GM12873 (cell line): ENCODE results near the gene ERBB4.

ENCODE experiments used
- TF ChIP-seq, protein P1 (sequence below): IDR thresholded peaks from 2 replicates; pipeline ENCODE4 v1.5.1; 2012; ENCODE audit warnings: low read depth, mild to moderate bottlenecking, moderate library complexity, low read length, control low read depth; ENCODE audit not compliant: insufficient read depth; ENCODE audit errors: missing control alignments

ERBB4 gene

DNA sequence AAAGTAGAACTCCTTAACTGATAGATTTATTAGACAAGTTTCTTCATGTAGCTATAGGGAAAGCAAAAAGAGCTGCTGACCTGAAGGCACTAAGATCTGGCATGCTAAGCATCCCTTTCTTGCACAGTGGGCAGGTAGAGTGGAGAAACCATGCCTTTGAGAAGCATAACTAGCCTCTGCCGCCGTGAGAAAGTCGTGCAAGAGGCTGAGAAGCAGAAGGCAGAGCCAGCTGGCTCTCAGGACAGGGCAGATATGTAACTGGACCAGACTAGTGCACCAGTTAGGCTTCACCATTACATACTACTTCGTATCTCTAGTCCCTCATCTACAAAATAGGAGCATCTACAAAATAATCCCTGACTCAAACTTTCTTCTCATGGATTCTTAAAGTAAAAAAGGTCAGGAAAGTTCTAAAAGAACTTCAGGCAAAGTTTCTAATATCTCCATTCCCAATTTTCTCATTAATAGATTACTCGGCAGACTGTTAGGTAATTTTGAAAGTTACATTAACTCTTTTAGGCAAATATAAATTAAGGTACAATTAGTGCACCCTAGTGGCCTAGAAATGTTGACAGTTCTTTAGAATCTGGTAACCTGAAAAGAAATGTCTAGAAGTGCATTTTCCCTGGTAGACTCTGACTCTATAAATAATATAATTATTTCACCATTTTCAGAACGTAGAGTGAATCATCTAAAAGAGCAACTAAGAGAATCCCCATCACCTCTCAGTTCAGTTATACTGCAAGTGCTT lies 10.3 kb downstream of the ERBB4 start:
- TF ChIP-seq, protein P1, sequence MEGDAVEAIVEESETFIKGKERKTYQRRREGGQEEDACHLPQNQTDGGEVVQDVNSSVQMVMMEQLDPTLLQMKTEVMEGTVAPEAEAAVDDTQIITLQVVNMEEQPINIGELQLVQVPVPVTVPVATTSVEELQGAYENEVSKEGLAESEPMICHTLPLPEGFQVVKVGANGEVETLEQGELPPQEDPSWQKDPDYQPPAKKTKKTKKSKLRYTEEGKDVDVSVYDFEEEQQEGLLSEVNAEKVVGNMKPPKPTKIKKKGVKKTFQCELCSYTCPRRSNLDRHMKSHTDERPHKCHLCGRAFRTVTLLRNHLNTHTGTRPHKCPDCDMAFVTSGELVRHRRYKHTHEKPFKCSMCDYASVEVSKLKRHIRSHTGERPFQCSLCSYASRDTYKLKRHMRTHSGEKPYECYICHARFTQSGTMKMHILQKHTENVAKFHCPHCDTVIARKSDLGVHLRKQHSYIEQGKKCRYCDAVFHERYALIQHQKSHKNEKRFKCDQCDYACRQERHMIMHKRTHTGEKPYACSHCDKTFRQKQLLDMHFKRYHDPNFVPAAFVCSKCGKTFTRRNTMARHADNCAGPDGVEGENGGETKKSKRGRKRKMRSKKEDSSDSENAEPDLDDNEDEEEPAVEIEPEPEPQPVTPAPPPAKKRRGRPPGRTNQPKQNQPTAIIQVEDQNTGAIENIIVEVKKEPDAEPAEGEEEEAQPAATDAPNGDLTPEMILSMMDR, result no peak

DNA sequence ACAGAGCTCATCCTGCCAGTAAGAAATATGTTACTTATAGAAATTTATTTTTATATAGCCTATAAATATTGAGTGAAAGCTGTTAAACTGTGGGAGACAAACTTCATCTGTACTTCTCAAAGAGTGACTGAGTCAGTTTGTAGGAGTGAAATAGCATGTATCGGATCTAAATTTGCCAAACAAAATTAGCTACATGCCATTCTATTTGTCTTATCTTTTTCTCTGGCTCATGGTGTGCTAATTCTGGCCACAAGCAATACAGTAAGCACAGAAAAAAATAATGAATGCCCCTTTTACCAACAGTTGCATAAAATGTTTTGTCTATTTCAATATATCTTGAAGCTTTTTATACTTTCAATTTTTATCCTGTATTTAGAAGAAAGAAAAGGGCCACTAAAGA lies 12.5 kb downstream of the ERBB4 start:
- TF ChIP-seq, protein P1, result no peak

DNA sequence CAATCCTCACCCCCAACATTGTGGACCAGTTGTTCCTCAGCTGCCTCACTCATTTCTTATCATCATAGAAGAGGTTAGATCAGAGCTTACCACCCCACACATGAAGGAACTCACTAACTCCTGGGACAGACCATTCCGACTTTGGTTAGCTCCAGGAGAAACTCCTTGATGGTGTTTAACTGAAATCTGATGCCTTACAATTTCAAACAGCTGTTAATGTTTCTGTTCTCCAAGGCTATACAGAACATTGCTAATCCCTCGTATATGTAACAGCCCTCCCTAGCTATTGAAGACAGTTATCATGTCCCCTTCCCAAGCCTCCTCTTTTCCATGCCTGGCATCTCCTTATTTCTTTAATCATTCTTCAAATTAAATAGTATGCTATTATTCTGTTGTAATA lies 14.8 kb downstream of the ERBB4 start:
- TF ChIP-seq, protein P1, result no peak

DNA sequence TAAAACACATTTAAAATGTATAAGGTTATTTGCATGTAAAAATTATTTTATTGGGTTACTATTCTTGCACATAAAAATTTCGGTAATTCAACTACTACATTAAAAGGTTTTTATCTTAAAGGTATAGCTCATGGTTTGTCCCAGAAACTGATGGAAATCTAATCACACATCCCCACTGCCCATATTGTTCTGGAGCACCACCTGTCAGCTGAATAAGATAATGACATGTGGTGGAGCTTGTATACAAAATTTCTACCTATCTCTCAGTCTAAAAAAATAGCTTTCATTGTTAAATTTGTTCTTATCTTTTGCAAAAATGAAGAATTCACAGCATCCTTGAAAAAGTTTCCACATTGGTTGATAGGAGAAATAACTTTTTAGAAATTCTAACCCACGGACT lies 18.3 kb downstream of the ERBB4 start:
- TF ChIP-seq, protein P1, result no peak

DNA sequence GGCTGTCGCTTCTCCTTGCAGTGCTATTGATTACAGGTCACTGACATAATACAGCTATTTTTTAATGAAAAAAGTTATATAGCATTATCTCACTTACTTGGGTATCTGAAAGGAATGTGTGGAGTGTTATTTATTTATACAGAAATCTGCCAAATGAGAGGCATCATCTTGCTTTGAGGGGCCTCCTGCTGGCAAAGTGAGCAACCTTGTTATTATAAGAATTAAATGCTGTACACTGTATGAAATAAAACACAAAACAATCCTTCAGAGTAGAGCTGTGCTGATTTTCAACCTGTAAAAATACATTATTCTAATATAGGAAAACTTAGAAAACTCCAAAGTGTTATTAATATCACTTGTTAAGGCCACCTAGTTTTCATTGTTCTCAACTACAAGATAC lies 20.9 kb downstream of the ERBB4 start:
- TF ChIP-seq, protein P1, result no peak

DNA sequence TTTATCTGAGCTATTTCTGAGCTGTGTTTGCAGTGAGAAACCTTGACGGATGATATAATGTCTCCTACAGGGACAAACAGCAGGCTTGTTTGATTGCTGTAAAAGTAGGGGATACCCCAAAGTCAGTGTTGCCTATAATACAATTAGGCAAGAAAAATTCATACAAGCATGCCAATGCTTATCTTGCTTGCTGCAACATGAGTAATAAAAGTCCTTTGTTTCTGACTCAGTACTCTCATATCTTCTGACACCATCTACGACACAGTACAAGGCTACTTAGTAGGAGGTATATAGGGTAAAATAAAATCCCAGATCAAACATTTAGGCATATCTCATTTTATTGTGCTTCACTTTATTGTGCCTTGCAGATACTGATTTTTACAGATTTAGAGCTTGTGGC lies 33.0 kb downstream of the ERBB4 start:
- TF ChIP-seq, protein P1, result no peak

DNA sequence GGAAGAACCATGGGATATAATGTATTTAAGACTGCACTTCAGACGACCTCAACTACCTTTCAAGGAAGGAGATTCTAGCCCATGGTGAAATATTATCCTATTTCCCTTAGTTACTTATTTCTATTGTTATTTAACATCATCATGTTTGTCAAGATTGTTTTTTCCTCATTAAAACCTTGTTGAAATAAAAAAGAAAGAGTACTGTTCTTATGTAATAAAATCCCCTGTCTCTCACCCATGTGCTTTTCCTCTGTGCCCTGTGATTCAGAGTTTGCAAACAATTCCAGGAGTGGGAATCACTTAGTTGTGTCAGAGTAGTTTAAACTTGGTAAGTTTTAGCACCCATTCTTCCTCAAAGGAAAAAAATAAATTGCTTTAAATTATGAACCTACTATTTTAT lies 43.6 kb downstream of the ERBB4 start:
- TF ChIP-seq, protein P1, result no peak
